Measurements from ENCODE around the gene TMEM267. TPM values are rescaled to one million over a fixed set of nuclear protein-coding genes. Genes with fewer than 3 reads are reported as not detected.
"Not testable (repeated sequence)": the region's sequence is repeated elsewhere in the genome, so short reads cannot be mapped to it uniquely, and the experiment has no call there.

The TMEM267 gene
- total RNA-seq, 1 experiment from 2014 or later = 9.7 TPM

DNA sequence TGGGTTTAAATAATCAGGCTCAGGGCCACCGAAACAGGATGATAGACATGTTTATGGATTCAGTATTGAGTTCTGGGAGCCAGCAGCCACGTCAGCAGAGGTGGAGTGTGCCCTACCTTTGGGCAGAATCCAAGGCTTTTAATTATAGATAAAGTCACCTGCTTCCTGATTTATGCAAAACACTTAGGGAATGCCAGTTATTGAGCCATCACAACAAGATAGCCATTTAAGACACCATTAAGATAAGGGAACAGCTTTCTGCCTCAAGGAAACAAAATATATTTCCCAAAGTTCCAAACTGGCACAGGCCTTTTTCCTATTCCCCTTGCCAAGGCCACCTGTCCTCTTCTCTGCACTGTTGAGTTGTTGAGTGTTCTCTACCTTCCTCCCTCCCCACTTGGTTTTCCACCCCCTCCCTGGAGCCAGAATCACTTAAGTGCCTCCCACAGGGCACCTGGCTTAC lies 73.8 kb downstream of the TMEM267 start:
- CTCF ChIA-PET = no interaction called here
- DNase-seq (ENCODE audit: low spot score) = no peak
- intact Hi-C loops (cut with micrococcal nuclease; ENCODE audit: unreplicated experiment) = no loop called here

DNA sequence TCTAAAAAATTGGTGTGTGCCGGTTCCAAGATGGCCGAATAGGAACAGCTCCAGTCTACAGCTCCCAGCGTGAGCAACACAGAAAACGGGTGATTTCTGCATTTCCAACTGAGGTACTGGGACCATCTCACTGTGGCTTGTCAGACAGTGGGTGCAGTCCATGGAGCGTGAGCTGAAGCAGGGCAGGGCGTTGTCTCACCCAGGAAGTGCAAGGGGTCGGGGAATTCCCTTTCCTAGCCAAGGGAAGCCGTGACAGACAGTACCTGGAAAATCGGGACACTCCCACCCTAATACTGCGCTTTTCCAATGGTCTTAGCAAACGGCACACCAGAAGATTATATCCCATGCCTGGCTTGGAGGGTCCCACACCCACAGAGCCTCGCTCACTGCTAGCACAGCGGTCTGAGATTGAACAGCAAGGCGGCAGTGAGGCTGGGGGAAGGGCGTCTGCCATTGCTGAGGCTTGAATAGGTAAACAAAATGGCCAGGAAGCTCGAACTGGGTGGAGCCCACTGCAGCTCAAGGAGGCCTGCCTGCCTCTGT lies 81.1 kb downstream of the TMEM267 start:
- POLR2A ChIA-PET (ENCODE audit: low non-redundant PET); H3K4me3 ChIP-seq (ENCODE audit: low read depth, low read length, poor library complexity, severe bottlenecking); H3K27ac ChIP-seq (ENCODE audit: low read depth, low read length, poor library complexity, severe bottlenecking); DNase-seq (ENCODE audit: low spot score); CTCF ChIA-PET; H3K36me3 ChIP-seq (ENCODE audit: insufficient read depth, low read length, poor library complexity, severe bottlenecking); BruUV-seq (replicated peaks); H3K27me3 ChIP-seq (replicated peaks; ENCODE audit: insufficient read depth, low read depth, low read length, poor library complexity); H3K4me1 ChIP-seq (ENCODE audit: insufficient read depth, low read length, poor library complexity, severe bottlenecking); H3K9me3 ChIP-seq (ENCODE audit: low read depth, low read length, poor library complexity, severe bottlenecking); intact Hi-C loops (cut with micrococcal nuclease; ENCODE audit: unreplicated experiment): not testable (repeated sequence)

More for the DNA sequence above, 73.8 kb downstream of the TMEM267 start:
- H3K36me3 ChIP-seq (ENCODE audit: insufficient read depth, low read length, poor library complexity, severe bottlenecking) = no peaks in the 10 kb centered on the region
- TF ChIP-seq, protein P1, sequence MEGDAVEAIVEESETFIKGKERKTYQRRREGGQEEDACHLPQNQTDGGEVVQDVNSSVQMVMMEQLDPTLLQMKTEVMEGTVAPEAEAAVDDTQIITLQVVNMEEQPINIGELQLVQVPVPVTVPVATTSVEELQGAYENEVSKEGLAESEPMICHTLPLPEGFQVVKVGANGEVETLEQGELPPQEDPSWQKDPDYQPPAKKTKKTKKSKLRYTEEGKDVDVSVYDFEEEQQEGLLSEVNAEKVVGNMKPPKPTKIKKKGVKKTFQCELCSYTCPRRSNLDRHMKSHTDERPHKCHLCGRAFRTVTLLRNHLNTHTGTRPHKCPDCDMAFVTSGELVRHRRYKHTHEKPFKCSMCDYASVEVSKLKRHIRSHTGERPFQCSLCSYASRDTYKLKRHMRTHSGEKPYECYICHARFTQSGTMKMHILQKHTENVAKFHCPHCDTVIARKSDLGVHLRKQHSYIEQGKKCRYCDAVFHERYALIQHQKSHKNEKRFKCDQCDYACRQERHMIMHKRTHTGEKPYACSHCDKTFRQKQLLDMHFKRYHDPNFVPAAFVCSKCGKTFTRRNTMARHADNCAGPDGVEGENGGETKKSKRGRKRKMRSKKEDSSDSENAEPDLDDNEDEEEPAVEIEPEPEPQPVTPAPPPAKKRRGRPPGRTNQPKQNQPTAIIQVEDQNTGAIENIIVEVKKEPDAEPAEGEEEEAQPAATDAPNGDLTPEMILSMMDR (conservative IDR thresholded peaks at IDR 0.05; ENCODE audit: low read depth, low read length) = no peak
- TF ChIP-seq EZH2 (IDR thresholded peaks at IDR 0.05; ENCODE audit: borderline replicate concordance, low read depth, low read length, poor library complexity, severe bottlenecking) = no peak
- no peaks in the 10 kb centered on the region for H3K9me3 ChIP-seq (ENCODE audit: low read depth, low read length, poor library complexity, severe bottlenecking)
- H3K27ac ChIP-seq (ENCODE audit: low read depth, low read length, poor library complexity, severe bottlenecking) = no peak overlapping the region
- H3K4me1 ChIP-seq (ENCODE audit: insufficient read depth, low read length, poor library complexity, severe bottlenecking) = no peaks in the 10 kb centered on the region
- H3K27me3 ChIP-seq (replicated peaks; ENCODE audit: insufficient read depth, low read depth, low read length, poor library complexity) = no peaks in the 10 kb centered on the region
- no TSS peak for BruUV-seq (replicated peaks)
- POLR2A ChIA-PET (ENCODE audit: low non-redundant PET) = interaction anchor here (0.7 kb wide), 1 partner anchor 255 kb away, joined by 3 read pairs; no protein-coding TSS in a partner anchor
- H3K4me3 ChIP-seq (ENCODE audit: low read depth, low read length, poor library complexity, severe bottlenecking) = no peak overlapping the region

DNA sequence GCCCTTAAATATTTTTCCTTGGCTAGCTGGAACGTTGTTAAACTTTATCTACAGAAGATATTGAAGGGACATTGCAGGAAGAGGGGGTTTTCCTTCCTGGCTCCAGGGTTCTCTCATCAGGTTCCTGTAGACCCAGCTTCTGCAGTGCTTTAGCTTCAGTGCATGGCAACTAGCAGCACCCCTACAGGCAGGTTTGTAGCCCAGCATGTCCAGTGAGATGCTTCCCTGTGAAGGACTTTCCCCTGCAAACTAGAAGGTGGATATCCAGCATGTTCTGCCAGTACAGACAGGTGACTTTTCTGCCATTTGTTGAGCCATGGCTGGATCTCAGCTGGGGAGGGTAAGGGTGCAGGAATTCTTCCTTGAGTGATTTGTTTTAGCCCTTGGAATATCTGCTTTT lies 81.8 kb downstream of the TMEM267 start:
- no peaks in the 10 kb centered on the region for H3K4me1 ChIP-seq (ENCODE audit: insufficient read depth, low read length, poor library complexity, severe bottlenecking)
- ChIA-PET CTCF (interaction anchor here (1.0 kb wide), 1 partner anchor 82 kb away, joined by 7 read pairs; the partner anchor contains the start of gene TMEM267), POLR2A (ENCODE audit: low non-redundant PET) (no interaction called here)
- H3K36me3 ChIP-seq (ENCODE audit: insufficient read depth, low read length, poor library complexity, severe bottlenecking) = no peaks in the 10 kb centered on the region
- TF ChIP-seq, protein P1 (conservative IDR thresholded peaks at IDR 0.05; ENCODE audit: low read depth, low read length) = peak; percentile 37; the same call in 1 of the 2 replicates
- TF ChIP-seq EZH2 (IDR thresholded peaks at IDR 0.05; ENCODE audit: borderline replicate concordance, low read depth, low read length, poor library complexity, severe bottlenecking) = no peak
- H3K4me3 ChIP-seq (ENCODE audit: low read depth, low read length, poor library complexity, severe bottlenecking) = no peak overlapping the region
- no TSS peak for BruUV-seq (replicated peaks)
- H3K9me3 ChIP-seq (ENCODE audit: low read depth, low read length, poor library complexity, severe bottlenecking) = no peaks in the 10 kb centered on the region
- peaks cover 6% of the 10 kb centered on the region for H3K27me3 ChIP-seq (replicated peaks; ENCODE audit: insufficient read depth, low read depth, low read length, poor library complexity)
- H3K27ac ChIP-seq (ENCODE audit: low read depth, low read length, poor library complexity, severe bottlenecking) = no peak overlapping the region
- intact Hi-C loops (cut with micrococcal nuclease; ENCODE audit: unreplicated experiment) = no loop called here
- DNase-seq (ENCODE audit: low spot score) = peak; percentile 7

DNA sequence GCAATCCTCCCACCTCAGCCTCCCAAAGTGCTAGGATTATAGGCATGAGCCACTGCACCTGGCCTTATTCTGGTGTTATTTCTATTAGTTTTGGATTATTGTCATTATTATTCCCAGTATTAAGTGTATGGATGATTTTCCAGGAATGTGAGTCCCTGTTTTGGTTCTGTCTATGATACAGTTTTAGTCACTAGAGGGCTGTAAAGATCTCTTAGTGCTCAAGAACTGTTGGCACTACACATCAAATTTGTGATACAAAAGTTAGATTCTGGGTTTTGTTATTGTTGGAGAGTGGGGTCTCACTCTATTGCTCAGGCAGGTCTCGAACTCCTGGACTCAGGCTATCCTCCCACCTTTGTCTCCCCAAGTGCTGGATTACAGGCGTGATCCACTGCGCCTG lies 83.6 kb downstream of the TMEM267 start:
- Histone ChIP-seq H3K27me3 (replicated peaks; ENCODE audit: insufficient read depth, low read depth, low read length, poor library complexity) (peaks cover 14% of the 10 kb centered on the region), H3K4me3 (ENCODE audit: low read depth, low read length, poor library complexity, severe bottlenecking) (no peak overlapping the region), H3K4me1 (ENCODE audit: insufficient read depth, low read length, poor library complexity, severe bottlenecking) (no peaks in the 10 kb centered on the region), H3K9me3 (ENCODE audit: low read depth, low read length, poor library complexity, severe bottlenecking) (no peaks in the 10 kb centered on the region), H3K27ac (ENCODE audit: low read depth, low read length, poor library complexity, severe bottlenecking) (no peak overlapping the region), H3K36me3 (ENCODE audit: insufficient read depth, low read length, poor library complexity, severe bottlenecking) (no peaks in the 10 kb centered on the region)
- intact Hi-C loops (cut with micrococcal nuclease; ENCODE audit: unreplicated experiment) = no loop called here
- no peak for DNase-seq (ENCODE audit: low spot score)
- ChIA-PET CTCF (no interaction called here), POLR2A (ENCODE audit: low non-redundant PET) (no interaction called here)
- BruUV-seq (replicated peaks) = no TSS peak
- TF ChIP-seq, protein P1 (conservative IDR thresholded peaks at IDR 0.05; ENCODE audit: low read depth, low read length) = peak; percentile 32; the same call in 1 of the 2 replicates
- TF ChIP-seq EZH2 (IDR thresholded peaks at IDR 0.05; ENCODE audit: borderline replicate concordance, low read depth, low read length, poor library complexity, severe bottlenecking) = no peak

Data from A673 (cell line).